Activated T-cell treated with anti-CD3 and anti-CD28 coated beads for 48 hours (primary cell): Measurements from ENCODE around the gene DUT.
"Not testable (repeated sequence)": the region's sequence is repeated elsewhere in the genome, so short reads cannot be mapped to it uniquely, and the experiment has no call there.

Experiments
- DNase-seq: peaks from one replicate; pipeline ENCODE4 v3.0.0-alpha.2; 2020; ENCODE audit warnings: low read depth

Gene DUT

DNA sequence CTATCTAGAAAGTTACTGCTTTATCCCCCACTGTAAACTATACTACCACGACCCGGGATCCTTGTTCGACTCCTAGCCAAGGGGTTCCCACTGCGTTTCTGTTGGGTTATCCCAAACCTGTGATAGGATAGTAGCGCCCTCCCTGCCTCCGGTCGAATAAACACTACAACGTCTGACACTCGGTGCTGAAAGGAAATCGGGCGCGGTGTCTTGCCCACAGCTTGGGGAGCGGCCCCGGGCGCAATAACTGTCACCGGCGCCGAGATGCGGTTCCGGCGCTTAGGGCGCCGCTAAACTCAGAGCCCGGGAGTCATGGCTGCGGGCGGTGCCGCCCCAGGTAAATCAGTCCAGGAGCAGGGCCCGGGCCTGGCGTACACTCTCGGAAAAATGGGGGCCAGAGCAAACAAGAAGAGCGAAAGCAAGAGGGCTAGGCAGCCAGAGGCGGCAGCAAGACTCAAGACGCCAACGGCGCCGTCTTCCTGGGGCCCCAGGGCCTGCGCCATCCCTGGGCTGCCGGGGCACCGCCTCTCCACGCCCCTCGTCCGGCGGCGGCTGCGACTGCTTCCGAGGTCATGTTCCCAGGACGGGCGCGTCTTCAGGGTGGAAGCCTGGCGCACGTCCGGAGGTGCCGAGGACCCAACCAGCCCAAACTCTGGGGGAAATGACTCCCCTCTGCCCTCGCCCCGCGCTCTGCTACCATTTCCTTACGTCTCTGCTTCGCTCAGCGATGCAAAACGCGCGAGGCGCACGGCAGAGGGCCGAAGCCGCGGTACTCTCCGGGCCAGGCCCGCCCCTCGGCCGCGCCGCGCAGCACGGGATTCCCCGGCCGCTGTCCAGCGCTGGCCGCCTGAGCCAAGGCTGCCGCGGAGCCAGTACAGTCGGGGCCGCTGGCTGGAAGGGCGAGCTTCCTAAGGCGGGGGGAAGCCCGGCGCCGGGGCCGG is at the start of gene DUT:
DUT (plus strand) TSS at position 575 of the 941 bp plus-strand sequence; CDS start at position 662, 87 bp downstream.
- peak; percentile 75 for DNase-seq

- no peak for DNase-seq
These were observed 49.6 kb upstream of the DUT start for GRCh38 chr15:48281674-48282073.

DNA sequence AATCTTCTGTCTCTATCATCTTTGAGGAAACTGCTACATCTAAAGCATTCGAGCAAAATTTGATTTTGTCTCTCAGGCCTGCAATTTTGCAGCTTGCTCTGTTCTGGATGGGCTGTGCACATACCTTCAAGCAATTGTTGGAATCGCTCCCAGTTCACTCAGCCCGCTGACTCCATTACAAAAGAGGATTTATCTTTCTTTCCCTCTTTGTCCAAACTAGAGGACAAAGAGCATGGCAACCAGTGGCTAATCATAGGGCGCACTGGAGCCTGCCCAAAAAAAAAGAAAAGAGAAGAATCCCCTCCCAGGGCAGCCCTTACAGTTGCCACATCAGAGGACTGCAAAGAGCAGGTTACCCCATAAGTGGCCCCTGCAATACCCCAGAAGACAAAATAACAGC is 49.0 kb upstream of the DUT start:
- DNase-seq, result no peak

DNA sequence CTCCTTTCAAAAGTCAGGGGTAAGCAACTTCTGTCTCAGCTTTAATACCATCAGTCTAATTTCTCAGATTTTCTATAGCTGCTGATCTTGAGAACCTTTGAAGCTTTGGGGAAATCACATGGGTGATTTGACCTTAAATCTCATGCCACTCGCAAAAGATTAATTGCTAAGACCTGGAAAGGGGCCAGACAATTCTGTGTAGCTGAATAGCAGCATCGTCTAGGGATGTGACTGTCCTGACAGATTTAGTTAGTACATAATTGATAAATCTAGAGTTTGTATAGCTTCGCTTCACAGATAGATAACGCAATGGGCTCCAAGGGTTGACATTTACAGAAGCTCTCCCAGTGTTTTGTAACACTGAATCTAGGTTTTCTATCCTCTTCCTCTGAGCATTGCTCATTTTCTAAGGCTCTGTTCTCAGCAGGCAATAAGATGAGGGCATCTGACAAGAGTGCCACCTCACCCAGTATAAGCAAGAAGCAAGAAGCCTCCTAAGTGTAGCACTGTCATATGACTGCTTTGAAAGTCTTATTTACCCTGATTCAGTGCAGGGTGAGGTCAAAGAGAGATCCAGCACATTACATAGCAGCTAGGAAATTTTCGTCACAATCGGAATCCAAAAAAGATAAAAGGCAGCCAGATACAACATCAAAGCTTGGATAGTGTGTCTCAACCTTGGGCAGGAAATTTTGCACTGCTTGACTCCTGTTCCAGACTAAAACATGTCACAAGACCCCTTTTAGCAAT is 47.7 kb upstream of the DUT start:
- no peak for DNase-seq

DNA sequence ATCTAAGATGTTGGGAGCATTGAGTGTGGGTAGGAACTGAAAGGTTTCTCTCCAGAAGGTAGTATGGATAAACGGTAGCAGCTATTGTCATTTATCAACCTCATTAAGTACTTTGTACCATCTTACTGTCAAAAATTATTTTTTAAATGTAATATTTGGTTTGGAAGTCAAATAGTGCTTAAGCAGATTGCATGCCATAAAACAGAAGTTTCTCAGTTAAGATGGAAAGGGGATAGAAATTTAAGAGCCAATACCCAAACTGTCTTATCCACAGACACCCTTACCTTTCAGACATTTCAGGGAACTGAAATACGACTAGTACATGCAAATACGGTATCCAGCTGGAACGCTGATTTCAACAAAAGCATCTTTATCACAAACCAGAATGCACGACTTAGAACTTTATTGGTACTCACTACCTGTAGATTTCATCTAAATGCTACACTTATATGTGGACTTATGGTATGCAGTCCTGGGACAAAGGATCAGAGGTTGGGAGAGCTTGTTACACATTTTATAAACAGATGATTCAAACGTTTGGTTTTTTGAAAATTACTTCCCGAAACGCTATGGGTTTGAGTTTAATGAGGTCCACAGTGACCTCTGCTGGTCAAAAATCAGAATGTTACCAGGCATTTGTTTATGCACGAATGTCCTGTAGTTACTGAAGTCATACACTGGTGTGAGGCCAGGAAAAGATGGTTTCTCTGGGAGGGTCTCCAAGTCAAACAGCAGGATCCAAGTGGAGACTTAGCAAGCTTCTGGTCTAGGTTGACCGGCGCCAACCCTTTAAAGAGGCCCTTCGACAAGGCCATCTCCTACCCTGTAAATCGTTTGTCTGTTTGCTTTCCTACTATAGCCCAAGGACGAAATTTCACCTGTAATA is 45.7 kb upstream of the DUT start:
- DNase-seq, result peak; percentile 0

- DNase-seq, result no peak
These were observed 41.6 kb upstream of the DUT start for GRCh38 chr15:48289628-48290027.

DNA sequence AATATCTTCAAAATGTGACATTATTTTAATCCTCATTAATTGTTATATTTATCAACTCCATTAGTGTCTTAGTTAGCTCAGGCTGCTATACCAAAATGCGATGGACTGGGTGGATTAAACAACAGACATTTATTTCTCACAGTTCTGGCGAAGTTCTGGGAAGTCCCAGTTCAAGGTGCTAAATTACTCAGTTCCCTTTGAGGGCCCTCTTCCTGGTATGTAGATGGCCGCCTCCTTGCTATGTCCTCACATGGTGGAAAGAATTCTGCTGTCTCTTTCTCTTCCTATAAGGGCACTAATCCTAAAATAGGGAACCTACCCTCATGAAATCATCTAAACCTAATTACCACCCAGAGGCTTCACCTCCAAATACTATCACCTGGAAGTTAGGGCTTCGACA is 38.8 kb upstream of the DUT start:
- no peak for DNase-seq

- no peak for DNase-seq
These were observed 33.6 kb upstream of the DUT start for GRCh38 chr15:48297668-48298067.

- no peak for DNase-seq
These were observed 32.3 kb upstream of the DUT start for GRCh38 chr15:48298914-48299313.

DNA sequence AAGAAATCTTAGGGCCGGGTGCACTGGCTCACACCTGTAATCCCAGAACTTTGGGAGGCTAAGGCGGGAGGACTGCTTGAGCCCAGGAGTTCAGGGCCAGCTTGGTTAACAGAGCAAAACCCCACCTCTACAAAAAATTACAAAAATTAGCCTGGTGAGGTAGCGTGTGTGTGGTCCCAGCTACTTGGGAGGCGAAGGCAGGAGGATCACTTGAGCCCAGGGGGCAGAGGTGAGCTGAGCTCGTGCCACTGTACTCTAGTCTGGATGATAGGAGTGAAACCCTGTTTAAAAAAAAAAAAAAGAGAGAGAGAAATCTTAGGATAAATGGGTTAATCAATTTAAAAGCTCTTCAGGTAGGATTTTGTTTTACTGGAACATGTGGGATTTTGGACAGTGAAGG is 31.2 kb upstream of the DUT start:
- DNase-seq, result no peak

- DNase-seq, result no peak
These were observed 26.8 kb upstream of the DUT start for GRCh38 chr15:48304398-48304797.

- DNase-seq, result no peak
These were observed 24.6 kb upstream of the DUT start for GRCh38 chr15:48306639-48307038.

GRCh38 chr15:48307586-48307985 is 23.6 kb upstream of the DUT start:
- DNase-seq, result no peak

- no peak for DNase-seq
These were observed 21.5 kb upstream of the DUT start for GRCh38 chr15:48309740-48310139.

GRCh38 chr15:48313216-48313615 is 18.0 kb upstream of the DUT start:
- no peak for DNase-seq

GRCh38 chr15:48315041-48315440 is 16.2 kb upstream of the DUT start:
- no peak for DNase-seq

DNA sequence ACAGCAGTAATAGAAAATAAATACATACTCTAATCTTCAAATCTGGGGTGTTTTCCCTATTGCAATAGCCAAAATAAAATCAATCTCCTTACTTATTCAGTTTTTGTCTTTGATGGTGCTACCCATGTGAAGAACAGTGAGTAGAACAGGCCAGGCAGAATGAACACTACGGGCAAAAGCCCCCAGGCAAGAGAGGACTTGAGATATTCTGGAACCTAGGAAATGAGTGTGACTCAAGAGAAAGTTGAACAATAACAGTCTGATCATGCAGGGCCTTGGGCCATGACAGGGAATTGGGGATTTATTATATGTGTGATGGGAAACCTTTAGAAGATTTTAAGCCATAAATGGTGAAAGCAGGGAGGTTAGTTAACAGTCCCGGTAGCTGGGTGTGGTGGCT is 14.0 kb upstream of the DUT start:
- no peak for DNase-seq

DNA sequence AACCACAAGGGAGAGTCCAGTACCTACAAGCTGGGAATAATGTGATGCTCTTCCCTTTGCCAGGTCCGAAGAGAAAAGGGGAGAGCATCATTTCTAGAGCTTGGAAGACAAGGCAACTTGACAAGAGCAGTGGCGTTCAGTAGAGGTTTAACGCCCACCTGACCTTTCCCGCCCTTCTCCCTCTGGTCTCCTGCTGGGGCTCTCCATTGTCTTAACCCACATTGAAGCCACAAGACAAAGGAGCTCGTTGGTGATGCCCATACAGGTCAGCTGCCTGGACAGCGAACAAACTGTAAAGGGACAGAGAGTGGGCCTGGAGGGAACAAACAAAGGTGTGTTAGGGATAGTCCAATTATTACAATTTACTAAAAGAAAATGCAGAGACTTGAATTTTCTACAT is 13.1 kb upstream of the DUT start:
- no peak for DNase-seq

DNA sequence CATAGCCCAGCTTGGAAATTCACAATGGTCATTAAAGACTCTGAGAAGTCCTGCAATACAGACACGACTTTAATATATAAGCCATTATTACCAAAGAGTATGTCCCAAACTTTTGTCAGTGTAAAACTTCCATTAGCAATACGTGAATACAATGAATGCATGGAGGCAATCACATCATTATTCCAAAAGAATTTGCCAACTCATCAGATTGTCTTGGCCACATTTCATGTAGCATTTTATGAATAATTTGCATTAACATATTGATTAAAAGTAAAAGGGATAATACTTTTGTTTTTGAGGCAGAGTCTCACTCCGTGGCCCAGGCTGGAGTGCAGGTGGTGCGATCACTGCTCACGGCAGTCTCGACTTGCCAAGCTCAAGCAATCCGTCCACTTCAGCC is 7.9 kb upstream of the DUT start:
- DNase-seq, result no peak

DNA sequence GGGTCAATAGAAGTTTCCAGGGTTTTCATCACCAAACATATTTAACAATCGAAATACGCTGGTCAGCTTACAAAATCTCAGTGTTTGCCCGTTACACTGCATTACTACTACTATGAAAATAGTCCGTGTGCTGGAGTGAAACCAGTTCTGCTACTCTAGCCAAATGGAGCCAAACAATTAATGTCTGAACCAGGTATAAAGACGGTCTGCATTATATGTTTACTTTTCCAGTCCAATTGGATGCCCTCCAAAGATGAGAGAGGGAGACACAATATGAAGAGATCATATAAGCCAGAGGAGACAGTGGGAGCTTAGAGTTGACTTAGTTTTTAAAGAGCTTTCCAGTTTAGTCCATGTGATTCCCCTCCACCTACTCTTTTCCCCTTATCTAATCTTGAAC is 6.3 kb upstream of the DUT start:
- no peak for DNase-seq

DNA sequence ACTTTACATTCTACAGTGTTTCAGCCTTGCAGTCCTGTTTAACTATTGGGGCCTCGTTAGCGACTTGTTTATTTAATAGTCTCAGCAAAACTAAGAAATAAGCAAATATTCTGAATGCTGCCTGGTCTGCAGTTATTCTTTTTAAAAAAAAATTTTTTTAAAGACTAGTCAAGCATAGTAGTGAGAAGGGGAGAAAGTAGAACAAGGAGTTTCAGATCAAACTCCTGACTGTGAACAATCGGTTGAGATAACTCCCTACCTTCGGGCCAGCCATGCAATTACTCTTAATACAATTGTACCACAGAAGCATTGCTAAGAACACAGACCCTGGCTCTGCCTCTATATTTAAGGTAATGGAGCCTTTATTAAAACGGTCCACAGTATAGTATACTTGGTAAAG is 5.8 kb upstream of the DUT start:
- DNase-seq, result no peak

DNA sequence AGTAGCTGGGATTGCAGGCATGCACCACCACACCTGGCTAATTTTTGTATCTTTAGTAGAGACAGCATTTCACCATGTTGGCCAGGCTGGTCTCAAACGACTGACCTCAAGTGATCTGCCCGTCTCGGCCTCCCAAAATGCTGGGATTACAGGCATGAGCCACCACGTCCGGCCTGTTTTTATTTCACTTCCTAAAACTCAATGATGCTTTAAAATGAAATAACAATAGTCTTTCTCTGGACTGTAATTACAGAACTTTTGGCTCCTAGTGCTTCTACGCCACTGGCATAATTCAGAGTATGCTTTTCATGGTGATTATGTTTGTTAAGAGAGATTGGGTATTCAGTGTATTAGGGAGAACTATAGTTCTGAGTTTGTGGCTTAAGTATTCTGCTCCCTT is 5.0 kb upstream of the DUT start:
- not testable (repeated sequence) for DNase-seq
